Subcutaneous abdominal adipose tissue (tissue), 5 donors: Measurements from ENCODE around the gene ZNF83.
A peak's percentile ranks its signal among the peaks of the same experiment; 100 is the strongest.
"Not testable (repeated sequence)": the region's sequence is repeated elsewhere in the genome, so short reads cannot be mapped to it uniquely, and the experiment has no call there.

Experiments
- H3K27ac ChIP-seq: one replicate; pipeline ENCODE4 v1.7.0; 2013; ENCODE audit warnings: low read depth, mild to moderate bottlenecking, inconsistent platforms, low read length, moderate library complexity
- H3K27me3 ChIP-seq, 5 donors: one replicate each; pipeline ENCODE4 v1.7.0; 2013; ENCODE audit warnings: low read length in 5 of 5, inconsistent platforms in 1 of 5; ENCODE audit not compliant: control insufficient read depth in 5 of 5, insufficient read depth in 4 of 5
- H3K36me3 ChIP-seq, 5 donors: one replicate each; pipeline ENCODE4 v1.7.0; 2013; ENCODE audit warnings: low read length in 5 of 5; ENCODE audit not compliant: control insufficient read depth in 5 of 5, insufficient read depth in 5 of 5
- H3K4me1 ChIP-seq, 5 donors: one replicate each; pipeline ENCODE4 v1.7.0; 2013; ENCODE audit warnings: low read length in 5 of 5, mild to moderate bottlenecking in 3 of 5, moderate library complexity in 1 of 5; ENCODE audit not compliant: control insufficient read depth in 5 of 5, insufficient read depth in 5 of 5
- H3K4me3 ChIP-seq, 5 donors: one replicate each; pipeline ENCODE4 v1.7.0; 2013; ENCODE audit warnings: low read length in 5 of 5, low read depth in 1 of 5
- H3K9ac ChIP-seq, 5 donors: one replicate each; pipeline ENCODE4 v1.7.0; 2013; ENCODE audit warnings: low read length in 5 of 5, mild to moderate bottlenecking in 4 of 5, moderate library complexity in 3 of 5
- H3K9me3 ChIP-seq, 5 donors: one replicate each; pipeline ENCODE4 v1.7.0; 2013; ENCODE audit warnings: low read length in 5 of 5; ENCODE audit not compliant: control insufficient read depth in 5 of 5
- donor health status: healthy.
- donor health status: healthy.
- donor health status: healthy.
- donor health status: healthy.
- donor health status: healthy.

The ZNF83 gene

GRCh38 chr19:52590728-52591127 is 47.4 kb downstream of the ZNF83 start:
- no peak overlapping the region for H3K9ac ChIP-seq
- H3K4me1 ChIP-seq = no peaks in the 10 kb centered on the region
- H3K27ac ChIP-seq = no peak overlapping the region
- H3K9me3 ChIP-seq = no peaks in the 10 kb centered on the region
- no peaks in the 10 kb centered on the region for H3K27me3 ChIP-seq
- peaks cover 5 to 28% (median 15%) of the 10 kb centered on the region in 5 donors for H3K36me3 ChIP-seq
- no peak overlapping the region for H3K4me3 ChIP-seq

DNA sequence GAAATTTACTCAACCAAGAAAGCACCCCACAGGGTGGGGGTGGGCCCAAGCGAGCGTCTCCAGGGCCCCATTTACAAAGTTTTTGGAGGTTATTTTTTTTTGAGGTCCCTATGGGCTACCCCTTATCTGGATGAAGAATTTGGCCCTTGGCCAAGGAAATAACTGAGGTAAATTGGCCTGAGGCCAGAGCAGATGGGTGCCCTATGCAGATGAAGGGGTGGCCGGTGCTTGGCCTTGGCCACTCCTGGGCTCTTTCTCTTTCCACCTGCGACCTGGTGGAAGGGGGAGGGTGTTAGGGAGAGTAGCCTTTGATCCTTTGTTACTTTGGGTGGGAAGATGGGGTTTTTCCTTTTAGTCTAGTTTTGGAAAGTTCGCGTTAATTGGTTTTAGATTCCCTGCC is 52.6 kb downstream of the ZNF83 start:
- Histone ChIP-seq H3K4me1 (peaks cover 0 to 6% (median 0%) of the 10 kb centered on the region in 5 donors), H3K27me3 (no peaks in the 10 kb centered on the region), H3K36me3 (peaks cover 26 to 50% (median 36%) of the 10 kb centered on the region in 5 donors), H3K4me3 (no peak overlapping the region), H3K9ac (no peak overlapping the region), H3K9me3 (peaks cover 0 to 17% (median 4%) of the 10 kb centered on the region in 5 donors), H3K27ac (no peak overlapping the region)

DNA sequence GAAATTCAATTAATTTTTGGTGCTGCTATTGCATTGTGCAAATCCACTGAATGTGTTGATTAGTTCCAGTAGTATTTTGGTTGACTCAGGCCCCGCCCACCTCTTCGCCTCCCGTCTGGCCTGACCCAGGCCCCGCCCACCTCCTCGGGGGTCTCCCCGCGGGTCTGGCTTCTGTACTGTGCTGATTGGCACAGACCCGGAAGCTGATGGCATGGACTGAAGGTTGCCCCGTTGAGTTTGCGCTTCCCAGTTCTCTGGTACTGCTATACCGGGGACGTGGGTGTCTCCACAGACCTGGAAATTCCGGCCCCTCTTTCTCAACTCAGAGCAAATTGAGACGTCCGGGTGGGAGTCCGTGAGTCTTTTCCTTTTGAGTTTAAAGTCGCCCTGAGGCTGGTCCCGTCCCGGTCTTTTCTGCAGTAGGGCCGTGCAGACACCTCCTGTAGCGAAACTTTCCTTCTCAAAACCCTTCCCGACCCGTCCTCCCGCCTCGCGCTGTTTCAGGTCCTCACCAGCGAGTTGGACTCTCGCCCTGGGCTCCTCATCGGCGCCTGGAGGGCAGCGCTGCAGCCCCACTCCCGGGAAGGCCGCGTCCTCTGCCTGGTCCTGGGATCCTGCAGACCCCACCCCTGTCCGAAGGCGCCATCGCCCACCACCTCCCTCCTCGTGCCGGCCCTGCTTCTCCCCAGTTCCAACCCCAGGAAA is 53.3 kb downstream of the ZNF83 start:
- Histone ChIP-seq H3K4me1 (peaks cover 0 to 6% (median 0%) of the 10 kb centered on the region in 5 donors), H3K27me3 (no peaks in the 10 kb centered on the region), H3K4me3 (peak overlapping the region in 3 of 5 donors; percentile 29 to 58 (median 53)), H3K9ac (no peak overlapping the region), H3K9me3 (peaks cover 0 to 17% (median 4%) of the 10 kb centered on the region in 5 donors), H3K27ac (no peak overlapping the region), H3K36me3 (peaks cover 26 to 48% (median 41%) of the 10 kb centered on the region in 5 donors)

DNA sequence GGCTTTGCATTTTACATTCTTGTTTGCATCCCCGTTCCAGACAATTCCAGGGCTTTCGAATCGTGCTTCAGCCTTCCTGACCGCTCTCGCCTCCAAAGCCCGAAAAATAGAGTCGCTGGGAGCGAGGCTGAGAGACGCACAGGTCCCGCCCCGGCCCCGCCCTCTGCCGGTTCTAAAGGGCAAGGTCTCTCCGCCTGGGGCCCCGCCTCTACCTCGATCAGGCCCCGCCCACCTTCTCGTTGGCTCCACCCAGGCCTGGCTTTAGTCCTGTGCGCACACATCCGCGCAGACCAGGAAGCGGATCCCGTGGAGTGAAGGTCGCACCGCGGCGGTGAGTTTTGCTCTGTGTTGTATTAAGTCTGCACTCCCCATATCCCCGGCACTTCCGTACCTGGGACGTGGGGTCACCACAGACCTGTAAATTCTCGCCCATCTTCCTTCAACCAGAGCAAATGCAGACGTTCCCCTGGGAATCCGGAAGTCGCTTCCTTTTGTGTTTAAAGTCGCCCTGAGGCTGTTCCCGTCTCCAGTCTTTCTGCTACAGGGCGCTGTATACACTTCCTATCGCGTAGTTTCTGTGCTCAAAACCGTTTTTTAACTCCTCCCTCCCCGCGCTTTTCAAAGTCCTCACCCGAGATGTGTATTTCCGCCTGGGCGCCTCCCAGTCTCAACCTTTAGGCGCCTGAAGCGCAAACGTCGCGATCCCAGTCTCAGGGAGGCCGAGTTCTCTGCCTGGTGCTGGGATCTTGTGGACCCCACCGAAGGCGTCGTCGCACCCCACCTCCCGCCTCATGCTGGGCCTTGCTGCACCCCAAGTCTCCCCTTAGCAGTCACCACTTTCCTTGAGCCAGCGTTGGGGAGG is 67.9 kb downstream of the ZNF83 start, which contains the start of gene ZNF701:
ZNF701 (plus strand) TSS at position 288 of the 862 bp plus-strand sequence. CDS start 3,861 bp downstream, outside the sequence.
- H3K9me3 ChIP-seq = peaks cover 0 to 5% (median 0%) of the 10 kb centered on the region in 5 donors
- H3K4me3 ChIP-seq = peak within 1 kb of the TSS; percentile 99 to 100 (median 99)
- H3K4me1 ChIP-seq = peaks cover 1 to 17% (median 16%) of the 10 kb centered on the region in 5 donors
- H3K36me3 ChIP-seq = peaks cover 3 to 28% (median 13%) of the 10 kb centered on the region in 5 donors
- no peaks in the 10 kb centered on the region for H3K27me3 ChIP-seq
- peak within 1 kb of the TSS; percentile 77 for H3K27ac ChIP-seq
- H3K9ac ChIP-seq = peak within 1 kb of the TSS; percentile 73 to 90 (median 84)

DNA sequence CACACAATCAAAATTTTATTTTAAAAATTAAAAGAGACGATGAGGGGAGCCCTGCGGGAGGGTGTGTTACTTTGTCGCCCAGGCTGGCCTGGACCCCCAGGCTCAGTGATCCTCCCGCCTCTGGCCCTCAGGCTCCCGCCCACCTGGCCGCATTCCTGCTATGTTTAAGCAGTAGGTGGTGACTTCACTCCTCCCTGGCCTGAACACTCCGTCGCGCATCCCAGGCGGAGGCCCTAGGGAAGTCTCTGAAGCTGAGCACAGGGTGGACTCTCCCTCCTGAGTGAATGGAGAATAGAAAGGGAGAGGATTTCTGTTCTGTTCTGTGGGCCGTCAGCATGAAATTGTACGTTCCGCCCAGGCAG is 68.5 kb downstream of the ZNF83 start:
- peak overlapping the region; percentile 83 to 100 (median 99) for H3K4me3 ChIP-seq
- H3K9me3 ChIP-seq, H3K27me3 ChIP-seq: not testable (repeated sequence)
- peaks cover 1 to 17% (median 16%) of the 10 kb centered on the region in 5 donors for H3K4me1 ChIP-seq
- peak overlapping the region; percentile 77 for H3K27ac ChIP-seq
- peak overlapping the region in 4 of 5 donors; percentile 30 to 55 (median 44) for H3K9ac ChIP-seq
- peaks cover 2 to 24% (median 11%) of the 10 kb centered on the region in 5 donors for H3K36me3 ChIP-seq

GRCh38 chr19:52567921-52568320 is 70.2 kb downstream of the ZNF83 start:
- no peaks in the 10 kb centered on the region for H3K27me3 ChIP-seq
- peaks cover 0 to 14% (median 11%) of the 10 kb centered on the region in 5 donors for H3K9me3 ChIP-seq
- H3K27ac ChIP-seq = no peak overlapping the region
- H3K36me3 ChIP-seq = peaks cover 3 to 14% (median 7%) of the 10 kb centered on the region in 5 donors
- H3K4me3 ChIP-seq = no peak overlapping the region
- H3K4me1 ChIP-seq = peaks cover 1 to 17% (median 16%) of the 10 kb centered on the region in 5 donors
- no peak overlapping the region for H3K9ac ChIP-seq

GRCh38 chr19:52566588-52566987 is 71.6 kb downstream of the ZNF83 start:
- Histone ChIP-seq H3K4me3 (no peak overlapping the region), H3K4me1 (peaks cover 1 to 17% (median 16%) of the 10 kb centered on the region in 5 donors), H3K27me3 (no peaks in the 10 kb centered on the region), H3K36me3 (peaks cover 3 to 11% (median 6%) of the 10 kb centered on the region in 5 donors), H3K9ac (no peak overlapping the region), H3K9me3 (peaks cover 5 to 27% (median 22%) of the 10 kb centered on the region in 5 donors), H3K27ac (no peak overlapping the region)

DNA sequence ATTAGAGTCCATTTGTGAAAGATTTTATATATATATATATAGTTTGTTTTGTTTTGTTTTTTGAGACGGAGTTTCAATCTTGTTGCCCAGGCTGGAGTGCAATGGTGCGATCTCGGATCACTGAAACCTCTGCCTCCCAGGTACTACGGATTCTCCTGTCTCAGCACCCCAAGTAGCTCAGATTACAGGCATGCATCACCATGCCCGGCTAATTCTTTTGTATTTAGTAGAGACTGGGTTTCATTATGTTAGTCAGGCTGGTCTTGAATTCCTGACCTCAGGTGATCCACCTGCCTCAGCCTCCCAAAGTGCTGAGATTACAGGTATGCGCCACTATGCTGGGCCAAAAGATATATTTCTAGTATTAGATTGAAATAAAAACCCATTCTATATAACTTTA is 72.0 kb downstream of the ZNF83 start:
- Histone ChIP-seq H3K27ac (no peak overlapping the region), H3K36me3 (peaks cover 3 to 13% (median 8%) of the 10 kb centered on the region in 5 donors), H3K9ac (no peak overlapping the region), H3K27me3 (no peaks in the 10 kb centered on the region), H3K9me3 (peaks cover 5 to 30% (median 25%) of the 10 kb centered on the region in 5 donors), H3K4me3 (no peak overlapping the region), H3K4me1 (peaks cover 1 to 18% (median 15%) of the 10 kb centered on the region in 5 donors)
